Measurements from ENCODE around the gene RMC1.

GRCh38 chr18:23540867-23541266, 37.6 kb downstream of the RMC1 start:
- no peak for TF ChIP-seq POLR2A (IDR thresholded peaks at IDR 0.05; ENCODE audit: borderline replicate concordance, extremely low read depth, insufficient read depth, insufficient read length)
- TF ChIP-seq CTCF (IDR thresholded peaks at IDR 0.05 in 2 of 3, conservative IDR thresholded peaks at IDR 0.05 in 1 of 3; ENCODE audit: borderline replicate concordance in 1 of 3, insufficient read depth in 1 of 3, low read depth in 2 of 3, low read length in 2 of 3) = no peak
- TF ChIP-seq JUND (IDR thresholded peaks at IDR 0.05) = no peak
- no peak for TF ChIP-seq RAD21 (IDR thresholded peaks at IDR 0.05; ENCODE audit: low read depth)
- no peak for TF ChIP-seq ELF1 (IDR thresholded peaks at IDR 0.05; ENCODE audit: borderline replicate concordance, low read depth)
- no peak for TF ChIP-seq POLR2AphosphoS5 (IDR thresholded peaks at IDR 0.05; ENCODE audit: low read depth, low read length)
- TF ChIP-seq EZH2 (IDR thresholded peaks at IDR 0.05) = no peak
- no peak for TF ChIP-seq EZH2phosphoT487 (IDR thresholded peaks at IDR 0.05; ENCODE audit: borderline replicate concordance)
- TF ChIP-seq, protein P1, sequence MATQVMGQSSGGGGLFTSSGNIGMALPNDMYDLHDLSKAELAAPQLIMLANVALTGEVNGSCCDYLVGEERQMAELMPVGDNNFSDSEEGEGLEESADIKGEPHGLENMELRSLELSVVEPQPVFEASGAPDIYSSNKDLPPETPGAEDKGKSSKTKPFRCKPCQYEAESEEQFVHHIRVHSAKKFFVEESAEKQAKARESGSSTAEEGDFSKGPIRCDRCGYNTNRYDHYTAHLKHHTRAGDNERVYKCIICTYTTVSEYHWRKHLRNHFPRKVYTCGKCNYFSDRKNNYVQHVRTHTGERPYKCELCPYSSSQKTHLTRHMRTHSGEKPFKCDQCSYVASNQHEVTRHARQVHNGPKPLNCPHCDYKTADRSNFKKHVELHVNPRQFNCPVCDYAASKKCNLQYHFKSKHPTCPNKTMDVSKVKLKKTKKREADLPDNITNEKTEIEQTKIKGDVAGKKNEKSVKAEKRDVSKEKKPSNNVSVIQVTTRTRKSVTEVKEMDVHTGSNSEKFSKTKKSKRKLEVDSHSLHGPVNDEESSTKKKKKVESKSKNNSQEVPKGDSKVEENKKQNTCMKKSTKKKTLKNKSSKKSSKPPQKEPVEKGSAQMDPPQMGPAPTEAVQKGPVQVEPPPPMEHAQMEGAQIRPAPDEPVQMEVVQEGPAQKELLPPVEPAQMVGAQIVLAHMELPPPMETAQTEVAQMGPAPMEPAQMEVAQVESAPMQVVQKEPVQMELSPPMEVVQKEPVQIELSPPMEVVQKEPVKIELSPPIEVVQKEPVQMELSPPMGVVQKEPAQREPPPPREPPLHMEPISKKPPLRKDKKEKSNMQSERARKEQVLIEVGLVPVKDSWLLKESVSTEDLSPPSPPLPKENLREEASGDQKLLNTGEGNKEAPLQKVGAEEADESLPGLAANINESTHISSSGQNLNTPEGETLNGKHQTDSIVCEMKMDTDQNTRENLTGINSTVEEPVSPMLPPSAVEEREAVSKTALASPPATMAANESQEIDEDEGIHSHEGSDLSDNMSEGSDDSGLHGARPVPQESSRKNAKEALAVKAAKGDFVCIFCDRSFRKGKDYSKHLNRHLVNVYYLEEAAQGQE (IDR thresholded peaks at IDR 0.05; ENCODE audit: low read depth) = no peak

All from HCT116 (cell line).